NB4 (cell line): Measurements from ENCODE around the gene SHTN1.

Source experiments
- CTCF ChIP-seq: IDR thresholded peaks from one replicate; pipeline ENCODE4 v1.5.1; 2012; ENCODE audit warnings: low read depth, low read length
- POLR2A ChIP-seq: IDR thresholded peaks from 2 replicates; pipeline ENCODE4 v1.6.1; 2011; ENCODE audit warnings: mild to moderate bottlenecking; ENCODE audit not compliant: insufficient read length; ENCODE audit errors: extremely low read depth

- TF ChIP-seq CTCF (no peak), POLR2A (no peak)
These were observed 52.3 kb downstream of the SHTN1 start for GRCh38 chr10:116952729-116953128.
